HepG2 (cell line): ENCODE measurements around the gene IL17RC. TPM values are rescaled to one million over a fixed set of nuclear protein-coding genes. Genes with fewer than 3 reads are reported as not detected.
A peak's percentile ranks its signal among the peaks of the same experiment; 100 is the strongest.

Experiments
- CCDC6 ChIP-seq: sonication (generic); formaldehyde crosslinking; IDR thresholded peaks from 2 replicates; pipeline ENCODE4 v1.8.1; 2022; ENCODE audit warnings: mild to moderate bottlenecking, missing genetic modification reagents, moderate library complexity
- ETS1 ChIP-seq: sonication (generic); formaldehyde crosslinking; IDR thresholded peaks from 2 replicates; pipeline ENCODE4 v1.4.0; 2020; ENCODE audit warnings: missing genetic modification reagents
- FOXJ3 ChIP-seq: sonication (generic); formaldehyde crosslinking; IDR thresholded peaks from 2 replicates; pipeline ENCODE4 v1.4.0; 2020; ENCODE audit warnings: missing genetic modification reagents, mild to moderate bottlenecking, borderline replicate concordance
- HMG20B ChIP-seq: conservative IDR thresholded peaks from 2 replicates; pipeline ENCODE4 v1.6.1; 2016; ENCODE audit warnings: missing genetic modification reagents, missing compliant biosample characterization
- HNRNPLL ChIP-seq: fragments of 200-400 bp; formaldehyde crosslinking; IDR thresholded peaks from 2 replicates; pipeline ENCODE4 v1.6.1; 2017; ENCODE audit warnings: mild to moderate bottlenecking, low read depth, low read length; ENCODE audit not compliant: poor library complexity, severe bottlenecking
- IRF1 ChIP-seq: sonication (generic); formaldehyde crosslinking; IDR thresholded peaks from 2 replicates; pipeline ENCODE4 v1.4.0; 2020; ENCODE audit warnings: low read depth, mild to moderate bottlenecking, missing genetic modification reagents
- KAT2B ChIP-seq: fragments of 150-350 bp; IDR thresholded peaks from 2 replicates; pipeline ENCODE4 v1.6.1; 2014; ENCODE audit warnings: low read depth, low read length, borderline replicate concordance
- MXD1 ChIP-seq: sonication (generic); formaldehyde crosslinking; IDR thresholded peaks from 2 replicates; pipeline ENCODE4 v1.4.0; 2020; ENCODE audit warnings: mild to moderate bottlenecking, missing genetic modification reagents
- MYC ChIP-seq: sonication (generic); formaldehyde crosslinking; IDR thresholded peaks from 2 replicates; pipeline ENCODE4 v1.9.0; 2021; ENCODE audit warnings: missing genetic modification reagents, borderline replicate concordance
- NR1H2 ChIP-seq: sonication (generic); formaldehyde crosslinking; IDR thresholded peaks from 2 replicates; pipeline ENCODE4 v1.8.1; 2022; ENCODE audit warnings: low read depth, missing genetic modification reagents, borderline replicate concordance
- RBM39 ChIP-seq: fragments of 200-400 bp; formaldehyde crosslinking; IDR thresholded peaks from one replicate; pipeline ENCODE4 v1.6.1; 2018; ENCODE audit warnings: antibody characterized with exemption, mild to moderate bottlenecking, low read depth, low read length; ENCODE audit not compliant: poor library complexity, severe bottlenecking
- SNAI1 ChIP-seq: sonication (generic); formaldehyde crosslinking; IDR thresholded peaks from 2 replicates; pipeline ENCODE4 v1.5.0; 2020; ENCODE audit warnings: mild to moderate bottlenecking, missing genetic modification reagents, borderline replicate concordance
- TARDBP ChIP-seq: sonication (generic); formaldehyde crosslinking; IDR thresholded peaks from 2 replicates; pipeline ENCODE4 v1.8.0; 2022; ENCODE audit warnings: mild to moderate bottlenecking, missing genetic modification reagents
- ZBTB3 ChIP-seq: sonication (generic); formaldehyde crosslinking; IDR thresholded peaks from 2 replicates; pipeline ENCODE4 v1.4.0; 2020; ENCODE audit warnings: low read depth, mild to moderate bottlenecking, moderate library complexity, missing genetic modification reagents, borderline replicate concordance
- ZNF205 ChIP-seq: IDR thresholded peaks from 2 replicates; pipeline ENCODE4 v1.6.1; 2018; ENCODE audit warnings: missing biosample characterization, missing genetic modification reagents
- ZNF607 ChIP-seq: sonication (generic); formaldehyde crosslinking; IDR thresholded peaks from 2 replicates; pipeline ENCODE4 v1.5.1; 2020; ENCODE audit warnings: missing genetic modification reagents, mild to moderate bottlenecking, borderline replicate concordance
- ZNF644 ChIP-seq: IDR thresholded peaks from 2 replicates; pipeline ENCODE4 v1.6.1; 2016; ENCODE audit warnings: low read depth
- ZNF646 ChIP-seq: sonication (generic); formaldehyde crosslinking; IDR thresholded peaks from 2 replicates; pipeline ENCODE4 v1.9.0; 2021; ENCODE audit warnings: mild to moderate bottlenecking, missing genetic modification reagents
- ZNF883 ChIP-seq: sonication (generic); formaldehyde crosslinking; IDR thresholded peaks from 2 replicates; pipeline ENCODE4 v1.5.1; 2020; ENCODE audit warnings: mild to moderate bottlenecking, missing genetic modification reagents; ENCODE audit errors: not compliant biosample characterization
- polyA plus RNA-seq, 8 experiments: library from polyadenylated mRNA; depleted of rRNA in 3 of 8; stranded (reverse) in 7 of 8; unstranded in 1 of 8; fragments of >200 nt; fragmentation: Illumina TruSeq in 4 of 8; extraction: Trizol in 4 of 8; gene quantifications; 2 replicates each; pipeline versions ENCODE4 v1.2.1 to v1.2.3, GENCODE V29; 2011 to 2016; ENCODE audit warnings: low read depth in 4 of 8, missing spikeins in 1 of 8, mixed read lengths in 1 of 8; ENCODE audit not compliant: insufficient read depth in 1 of 8
- total RNA-seq, 5 experiments: library from RNA; depleted of rRNA; stranded (reverse); fragments of >200 nt; fragmentation: Illumina TruSeq; extraction: Trizol; gene quantifications; 2 replicates each; pipeline ENCODE4 v1.2.3, GENCODE V29; 2016; ENCODE audit warnings: low read depth in 1 of 5

IL17RC gene
- total and polyA plus RNA-seq, 2 of the 13 experiments (the other 11 are each of a cell fraction or from before 2014, with no cell fraction given), result 20.7 to 24.0 TPM

- TF ChIP-seq CCDC6 (CRISPR knock-in tag) (peak; percentile 35; the same call in 1 of the 2 replicates), TARDBP (CRISPR knock-in tag) (peak; percentile 59; the same call in 1 of the 2 replicates), NR1H2 (CRISPR knock-in tag) (no peak), ZNF646 (CRISPR knock-in tag) (no peak), MYC (CRISPR knock-in tag) (peak; percentile 78), ZNF205 (peak; percentile 69), ZNF883 (CRISPR knock-in tag) (no peak), HMG20B (CRISPR knock-in tag) (no peak), SNAI1 (no peak), ZBTB3 (CRISPR knock-in tag) (0 out of 2 replicates have a peak, but pooled peaks have one; percentile 12), IRF1 (CRISPR knock-in tag) (no peak), ZNF607 (CRISPR knock-in tag) (peak; percentile 68; the same call in 1 of the 2 replicates), MXD1 (CRISPR knock-in tag) (peak; percentile 63; the same call in 1 of the 2 replicates), HNRNPLL (peak; percentile 90), FOXJ3 (no peak), RBM39 (no peak), KAT2B (no peak), ZNF644 (CRISPR knock-in tag) (no peak), ETS1 (peak; percentile 79; the same call in 1 of the 2 replicates)
Measured at GRCh38 chr3:9915254-9916141, 1.4 kb upstream of the IL17RC start (continued).
